T-helper 2 cell (primary cell): ENCODE measurements around the gene HMCN1.

Source experiments
- DNase-seq, 5 experiments: peaks; one replicate each; pipeline versions ENCODE4 v3.0.0 to v3.0.0-alpha.2; 2012 to 2022

The HMCN1 gene

GRCh38 chr1:185807275-185807674, 73.1 kb downstream of the HMCN1 start:
- no peak for DNase-seq

- no peak for DNase-seq
Observed at GRCh38 chr1:185808631-185809030, 74.4 kb downstream of the HMCN1 start.

- no peak for DNase-seq
Observed at GRCh38 chr1:185811073-185811709, 77.0 kb downstream of the HMCN1 start.

GRCh38 chr1:185812934-185813333, 78.7 kb downstream of the HMCN1 start:
- DNase-seq = no peak

GRCh38 chr1:185813401-185813979, 79.3 kb downstream of the HMCN1 start:
- peak in 1 of 5 experiments; percentile 20 for DNase-seq

GRCh38 chr1:185816460-185816859, 82.3 kb downstream of the HMCN1 start:
- no peak for DNase-seq

- no peak for DNase-seq
Observed at GRCh38 chr1:185819798-185820197, 85.6 kb downstream of the HMCN1 start.

- no peak for DNase-seq
Observed at GRCh38 chr1:185821612-185822385, 87.6 kb downstream of the HMCN1 start.

GRCh38 chr1:185823467-185823866, 89.3 kb downstream of the HMCN1 start:
- DNase-seq = no peak

- DNase-seq = no peak
Observed at GRCh38 chr1:185824106-185824505, 89.9 kb downstream of the HMCN1 start.

- no peak for DNase-seq
Observed at GRCh38 chr1:185825556-185825955, 91.4 kb downstream of the HMCN1 start.

GRCh38 chr1:185834371-185834905, 100.2 kb downstream of the HMCN1 start:
- DNase-seq = no peak

GRCh38 chr1:185835191-185835590, 101.0 kb downstream of the HMCN1 start:
- DNase-seq = no peak

GRCh38 chr1:185837711-185838110, 103.5 kb downstream of the HMCN1 start:
- no peak for DNase-seq

- no peak for DNase-seq
Observed at GRCh38 chr1:185838111-185838510, 103.9 kb downstream of the HMCN1 start.

- no peak for DNase-seq
Observed at GRCh38 chr1:185840880-185841279, 106.7 kb downstream of the HMCN1 start.

GRCh38 chr1:185843297-185843869, 109.2 kb downstream of the HMCN1 start:
- DNase-seq = no peak

- no peak for DNase-seq
Observed at GRCh38 chr1:185843986-185844385, 109.8 kb downstream of the HMCN1 start.

GRCh38 chr1:185846672-185847444, 112.7 kb downstream of the HMCN1 start:
- DNase-seq = no peak

GRCh38 chr1:185849014-185849413, 114.8 kb downstream of the HMCN1 start:
- DNase-seq = no peak

- no peak for DNase-seq
Observed at GRCh38 chr1:185850366-185850765, 116.2 kb downstream of the HMCN1 start.

- DNase-seq = no peak
Observed at GRCh38 chr1:185853739-185854138, 119.5 kb downstream of the HMCN1 start.

- no peak for DNase-seq
Observed at GRCh38 chr1:185856482-185856881, 122.3 kb downstream of the HMCN1 start.
